IPS DF 19.7 (cell line): ENCODE data around the gene DUSP16.
"Not testable (repeated sequence)": the region's sequence is repeated elsewhere in the genome, so short reads cannot be mapped to it uniquely, and the experiment has no call there.

Source experiments
- DNase-seq: peaks from one replicate; pipeline ENCODE4 v3.0.0-alpha.2; 2013; ENCODE audit warnings: low read depth, low spot score

The DUSP16 gene

GRCh38 chr12:12583510-12584178 lies 21.0 kb upstream of the DUSP16 start:
- DNase-seq: no peak

DNA sequence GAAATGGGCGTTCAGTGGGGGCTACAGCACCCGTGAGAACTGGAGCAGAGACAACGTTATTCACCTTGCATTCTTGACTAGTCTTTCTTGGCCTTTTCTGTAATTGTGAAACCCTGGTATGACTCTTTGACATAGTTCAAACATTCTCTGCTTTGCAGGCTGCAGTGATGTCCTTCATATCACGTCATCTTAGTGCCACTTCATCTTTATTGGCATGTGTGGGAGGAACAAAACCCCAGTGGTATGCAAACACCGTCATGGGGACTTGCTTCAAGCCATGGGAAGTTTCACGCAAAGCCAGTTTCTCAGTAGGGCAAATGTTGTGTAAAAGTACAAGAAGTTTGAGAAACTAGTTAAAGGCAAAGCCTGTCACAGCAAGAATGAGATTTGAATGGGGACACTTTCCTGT lies 20.2 kb upstream of the DUSP16 start:
- no peak for DNase-seq

- DNase-seq: no peak
Measured at GRCh38 chr12:12582193-12582881, 19.7 kb upstream of the DUSP16 start.

DNA sequence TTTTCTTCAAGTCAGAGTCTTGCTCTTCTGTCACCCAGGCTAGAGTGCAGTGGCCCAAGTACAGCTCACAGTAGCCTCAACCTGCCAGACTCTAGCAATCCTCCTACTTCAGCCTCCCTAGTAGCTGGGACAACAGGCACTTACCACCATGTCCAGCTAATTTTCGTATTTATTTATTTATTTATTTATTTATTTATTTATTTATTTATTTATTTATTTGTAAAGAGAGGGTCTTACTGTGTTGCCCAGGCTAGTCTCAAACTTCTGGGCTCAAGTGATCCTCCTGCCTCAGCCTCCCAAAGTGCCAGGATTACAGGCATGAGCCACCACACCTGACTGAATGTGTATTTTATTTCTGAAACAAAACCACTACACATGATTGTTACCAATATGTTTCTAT lies 18.1 kb upstream of the DUSP16 start:
- not testable (repeated sequence) for DNase-seq

DNA sequence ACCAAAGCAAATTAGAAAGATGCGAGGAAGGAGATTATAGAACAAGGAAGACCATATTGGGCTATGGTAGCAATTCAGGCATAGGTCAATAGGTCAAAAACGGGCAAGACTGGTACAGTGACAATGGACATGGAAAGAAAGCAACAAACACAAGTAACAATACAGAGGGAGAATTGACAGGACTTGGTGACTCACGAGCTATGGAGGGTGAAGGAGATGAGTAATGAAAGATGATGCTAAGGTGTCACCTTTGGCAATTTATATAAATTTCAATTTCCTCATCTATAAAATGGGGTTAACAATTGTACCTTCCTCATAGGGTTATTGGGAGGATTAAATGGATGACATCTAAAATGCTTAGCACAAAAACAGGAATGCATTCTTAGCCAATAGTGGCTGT lies 15.1 kb upstream of the DUSP16 start:
- DNase-seq: no peak

GRCh38 chr12:12572659-12573058 lies 10.0 kb upstream of the DUSP16 start:
- no peak for DNase-seq

- DNase-seq: not testable (repeated sequence)
Measured at GRCh38 chr12:12565971-12566370, 3.3 kb upstream of the DUSP16 start.

- DNase-seq: no peak
Measured at GRCh38 chr12:12564911-12565310, 2.2 kb upstream of the DUSP16 start.

GRCh38 chr12:12563290-12563928 lies 746 bp upstream of the DUSP16 start:
- no peak for DNase-seq

GRCh38 chr12:12562016-12562483 lies 613 bp downstream of the DUSP16 start:
- DNase-seq: no peak

DNA sequence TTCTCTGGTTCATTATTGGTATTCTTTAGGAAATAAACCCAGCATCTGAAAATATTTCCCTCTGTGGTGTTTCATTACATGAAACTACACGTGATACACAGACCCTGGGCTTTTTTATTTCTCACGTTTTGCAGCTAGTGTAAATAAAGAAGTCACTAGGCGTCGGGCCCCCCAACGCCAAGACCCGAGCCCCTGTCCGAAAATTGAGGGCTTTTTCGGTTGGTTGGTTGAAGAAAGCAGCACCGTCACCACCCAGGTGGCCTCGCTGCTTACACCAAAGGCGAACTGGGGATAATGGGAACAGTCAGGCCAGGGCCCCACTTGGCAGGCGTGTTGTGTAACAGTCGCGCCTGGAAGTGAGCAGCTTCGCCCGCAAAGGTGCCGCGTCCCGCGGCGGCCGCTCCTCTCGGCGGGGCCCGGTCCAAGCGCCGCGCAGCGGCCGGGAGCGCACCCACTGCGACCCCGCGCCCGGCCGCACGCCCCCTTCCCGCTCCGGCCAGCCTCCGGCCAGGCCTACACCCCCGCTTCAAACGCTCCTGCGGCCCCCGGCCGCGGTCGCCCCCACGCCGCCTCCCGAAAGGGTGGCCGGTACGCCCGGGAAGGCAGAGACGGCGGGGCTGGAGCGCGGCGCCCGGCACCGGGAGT lies 1.2 kb downstream of the DUSP16 start:
- no peak for DNase-seq

GRCh38 chr12:12560587-12561370 lies 1.9 kb downstream of the DUSP16 start:
- no peak for DNase-seq

DNA sequence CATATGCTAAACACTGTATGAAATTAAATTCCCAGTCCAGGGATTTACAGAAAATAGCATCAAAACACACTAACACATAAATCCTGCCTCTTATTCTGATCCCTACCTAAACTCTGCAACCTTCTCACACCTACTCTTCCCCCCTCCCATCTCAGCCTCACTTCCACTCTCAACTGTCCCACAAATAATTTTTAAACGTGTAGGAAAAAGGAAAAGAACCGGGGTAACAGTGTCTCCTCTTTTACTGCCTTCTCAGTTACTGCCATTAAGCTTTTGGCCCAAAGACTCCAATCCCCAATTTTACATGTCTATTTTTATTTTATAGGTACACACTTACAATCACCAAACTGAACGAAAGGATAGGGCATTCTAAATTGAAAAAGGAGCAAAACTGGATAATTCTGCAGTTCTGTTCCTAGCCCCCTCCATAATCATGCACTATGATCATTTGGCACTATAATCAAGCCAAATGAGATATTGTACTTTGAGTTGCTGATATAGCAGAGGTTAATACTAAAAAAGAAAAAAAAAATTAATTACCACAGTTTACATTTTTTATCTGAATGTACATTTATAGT lies 2.9 kb downstream of the DUSP16 start:
- DNase-seq: no peak

DNA sequence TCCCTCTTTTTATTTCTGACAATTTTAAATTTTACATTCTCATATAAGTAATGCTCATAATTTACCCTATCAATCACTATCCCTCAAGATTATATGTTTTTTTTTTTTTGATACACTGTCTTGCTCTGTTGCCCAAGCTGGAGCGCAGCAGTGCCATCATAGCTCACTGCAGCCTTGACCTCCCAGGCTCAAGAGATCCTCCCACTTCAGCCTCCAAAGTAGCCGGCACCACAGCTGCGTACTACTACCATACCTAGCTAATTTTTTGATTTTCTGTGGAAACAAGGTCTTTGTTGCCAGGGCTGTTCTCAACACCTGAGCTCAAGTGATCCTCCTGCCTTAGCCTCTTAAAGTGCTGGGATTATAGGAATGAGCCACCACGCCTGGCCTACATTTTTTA lies 4.4 kb downstream of the DUSP16 start:
- DNase-seq: no peak

DNA sequence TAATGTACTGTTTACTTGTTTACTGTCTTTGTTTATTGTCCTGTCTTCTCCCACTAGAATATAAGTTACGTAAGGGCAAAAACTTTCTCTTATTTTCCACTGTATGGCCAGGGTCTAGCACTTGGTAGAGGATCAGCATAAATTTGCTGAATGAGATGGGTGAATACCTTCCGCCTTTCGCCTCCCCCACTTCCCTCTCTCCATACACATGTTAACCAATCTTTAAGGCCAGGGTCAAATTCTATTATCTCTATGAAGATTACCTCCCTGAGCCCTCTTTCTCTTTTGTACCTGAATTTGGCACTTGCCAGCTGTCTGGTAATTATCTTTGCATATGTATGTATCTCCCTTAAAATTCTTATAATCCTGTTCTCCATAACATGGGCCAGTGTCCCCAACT lies 4.9 kb downstream of the DUSP16 start:
- DNase-seq: no peak

DNA sequence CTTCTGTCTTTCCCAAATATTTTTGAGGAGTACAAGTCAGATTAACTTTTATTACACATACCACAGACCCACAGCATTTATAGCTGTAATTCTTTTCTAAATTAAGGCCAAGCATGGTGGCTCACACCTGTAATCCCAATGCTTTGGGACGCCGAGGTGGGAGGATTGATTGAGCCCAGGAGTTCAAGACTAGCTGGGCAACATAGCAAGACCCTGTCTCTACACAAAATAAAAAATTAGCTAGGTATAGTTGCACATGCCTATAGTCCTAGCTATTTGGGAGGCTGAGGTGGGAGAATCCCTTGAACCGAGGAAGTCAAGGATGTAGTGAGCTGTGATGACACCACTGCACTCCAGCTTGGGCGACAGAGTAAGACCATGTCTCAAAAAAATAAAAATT lies 7.0 kb downstream of the DUSP16 start:
- no peak for DNase-seq

DNA sequence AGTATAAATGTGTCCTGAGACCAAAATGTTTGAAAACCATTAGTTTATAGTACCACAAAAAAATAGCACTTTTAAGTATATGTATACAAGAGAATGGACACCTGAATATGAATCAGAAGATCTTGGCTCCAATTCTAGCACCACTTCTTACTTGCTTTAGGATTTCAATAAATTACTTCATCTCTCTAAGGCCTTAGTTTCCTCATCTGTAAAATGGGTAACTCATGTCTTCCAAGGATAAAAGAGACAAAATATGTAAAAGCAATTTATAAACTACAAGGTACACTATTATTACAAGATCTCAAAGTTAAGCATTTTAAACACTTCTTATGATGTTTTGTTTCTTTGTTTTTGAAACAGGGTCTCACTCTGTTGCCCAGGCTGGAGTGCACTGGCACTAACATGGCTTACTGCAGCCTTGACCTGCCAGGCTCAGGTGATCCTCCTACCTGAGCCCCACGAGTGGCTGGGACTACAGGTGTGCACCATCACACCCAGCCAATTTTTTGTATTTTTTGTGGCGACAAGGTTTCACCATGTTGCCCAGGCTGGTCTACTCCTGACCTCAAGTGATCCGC lies 9.4 kb downstream of the DUSP16 start:
- DNase-seq: no peak

DNA sequence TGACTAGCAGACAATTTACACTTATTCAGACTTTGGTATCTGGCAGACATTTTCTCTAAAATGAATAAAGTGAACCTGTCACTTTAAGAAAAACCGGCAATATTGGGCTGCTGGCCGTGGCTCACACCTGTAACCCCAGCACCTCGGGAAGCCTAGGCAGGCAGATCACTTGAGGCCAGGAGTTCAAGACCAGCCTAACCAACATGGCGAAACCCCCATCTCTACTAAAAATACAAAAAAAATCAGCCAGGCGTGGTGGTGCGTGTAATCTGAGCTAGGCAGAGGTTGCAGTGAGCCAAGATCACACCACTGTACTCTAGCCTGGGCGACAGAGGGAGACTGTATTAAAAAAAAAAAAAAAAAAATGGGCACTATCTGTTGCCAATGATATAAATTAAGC lies 11.5 kb downstream of the DUSP16 start:
- DNase-seq: no peak

DNA sequence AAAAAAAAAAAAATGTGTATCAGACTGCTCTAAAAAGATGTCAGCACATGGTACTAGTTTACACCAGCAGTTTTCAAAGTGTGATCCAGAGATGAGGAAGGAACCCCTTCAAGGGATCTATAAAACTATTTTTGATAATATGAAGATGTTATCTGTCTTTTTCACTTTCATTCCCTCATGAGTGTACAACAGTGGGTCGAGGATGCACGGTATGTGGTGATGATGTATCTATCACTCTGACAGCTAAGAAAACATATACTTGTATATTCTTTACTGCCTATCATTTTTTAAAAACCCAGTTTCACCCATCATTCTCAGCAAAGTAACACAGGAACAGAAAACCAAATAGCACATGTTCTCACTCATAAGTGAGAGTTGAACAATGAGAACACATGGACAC lies 12.4 kb downstream of the DUSP16 start:
- DNase-seq: no peak

DNA sequence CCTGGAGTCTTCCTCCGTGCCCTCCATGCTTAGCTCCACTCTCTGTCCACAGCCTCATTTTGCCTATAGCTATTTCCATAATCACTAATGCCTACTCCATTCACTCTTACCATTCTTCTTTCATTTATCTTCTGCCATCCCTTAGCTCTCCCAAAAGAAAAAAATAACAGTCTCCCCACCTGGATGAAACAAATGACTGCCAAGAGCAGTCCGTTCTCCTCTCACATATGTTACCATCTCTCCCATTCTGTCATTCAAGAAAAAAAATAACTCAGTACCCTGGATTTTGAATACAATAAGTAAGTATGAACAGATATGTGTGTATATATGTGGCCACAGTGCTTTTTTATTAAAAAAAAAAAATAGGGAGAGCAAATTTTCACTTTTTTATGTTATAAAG lies 13.2 kb downstream of the DUSP16 start:
- no peak for DNase-seq

GRCh38 chr12:12548713-12549112 lies 13.9 kb downstream of the DUSP16 start:
- DNase-seq: no peak
